ENCODE results near the gene SLC25A6. TPM values are rescaled to one million over a fixed set of nuclear protein-coding genes. Genes with fewer than 3 reads are reported as not detected.

Gene SLC25A6
- polyA plus RNA-seq, 1 donor (not counting 4 experiments of a cell fraction or from before 2014, with no cell fraction given): 179 TPM

DNA sequence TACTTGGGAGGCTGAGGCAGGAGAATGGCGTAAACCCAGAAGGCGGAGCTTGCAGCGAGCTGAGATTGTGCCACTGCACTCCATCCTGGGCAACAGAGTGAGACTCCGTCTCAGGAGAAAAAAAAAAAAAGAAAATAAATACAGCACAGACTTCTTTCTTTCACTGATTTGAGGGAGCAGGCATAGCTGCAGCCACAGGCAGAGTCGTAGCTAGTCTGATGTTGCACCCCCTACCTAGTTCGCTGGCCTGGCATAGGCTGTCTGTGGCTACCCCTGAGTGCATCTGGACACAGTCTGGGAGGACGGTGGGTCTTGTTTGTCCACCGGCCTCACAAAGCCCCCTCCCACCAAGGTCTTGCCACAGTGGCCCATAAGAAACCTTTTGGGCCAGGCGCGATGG lies 33.9 kb downstream of the SLC25A6 start:
- Histone ChIP-seq H2AFZ (ENCODE audit: control insufficient read depth, low read length) (no peak overlapping the region), H3K36me3 (ENCODE audit: control insufficient read depth in 2 of 2, extremely low read depth in 1 of 2, insufficient read depth in 2 of 2, low read length in 2 of 2) (no peaks in the 10 kb centered on the region), H3K9me3 (ENCODE audit: control insufficient read depth, low read depth, low read length) (no peaks in the 10 kb centered on the region), H3K4me2 (ENCODE audit: control insufficient read depth, extremely low read depth, insufficient read depth, low read depth, low read length) (no peak overlapping the region), H3K9ac (ENCODE audit: control insufficient read depth, extremely low read depth, insufficient read depth, low read length) (no peak overlapping the region), H3K4me3 (ENCODE audit: control insufficient read depth in 2 of 3, extremely low read depth in 1 of 3, insufficient read depth in 2 of 3, low read depth in 1 of 3, low read length in 3 of 3) (no peak overlapping the region), H4K20me1 (ENCODE audit: control insufficient read depth, extremely low read depth, insufficient read depth, low read length) (no peaks in the 10 kb centered on the region), H3K27me3 (ENCODE audit: control insufficient read depth, extremely low read depth, insufficient read depth, low read length) (no peaks in the 10 kb centered on the region), H3K79me2 (ENCODE audit: control insufficient read depth, insufficient read depth, low read length) (no peaks in the 10 kb centered on the region), H3K27ac (ENCODE audit: control insufficient read depth, insufficient read depth, low read length) (no peak overlapping the region), H3K4me1 (ENCODE audit: control insufficient read depth, extremely low read depth, insufficient read depth, low read length) (no peaks in the 10 kb centered on the region), H3K9me1 (ENCODE audit: control insufficient read depth, extremely low read depth, insufficient read depth, low read length) (no peaks in the 10 kb centered on the region)
- no peak for DNase-seq (ENCODE audit: low read depth, low spot score)
- FAIRE-seq: no peak
- dilution Hi-C loops (cut with MboI; ENCODE audit: extremely low pct_ligation_motif_present, low sequenced_read_pairs): no loop called here
- TF ChIP-seq EZH2 (IDR thresholded peaks at IDR 0.05; ENCODE audit: low read length): no peak
- TF ChIP-seq, protein P1, sequence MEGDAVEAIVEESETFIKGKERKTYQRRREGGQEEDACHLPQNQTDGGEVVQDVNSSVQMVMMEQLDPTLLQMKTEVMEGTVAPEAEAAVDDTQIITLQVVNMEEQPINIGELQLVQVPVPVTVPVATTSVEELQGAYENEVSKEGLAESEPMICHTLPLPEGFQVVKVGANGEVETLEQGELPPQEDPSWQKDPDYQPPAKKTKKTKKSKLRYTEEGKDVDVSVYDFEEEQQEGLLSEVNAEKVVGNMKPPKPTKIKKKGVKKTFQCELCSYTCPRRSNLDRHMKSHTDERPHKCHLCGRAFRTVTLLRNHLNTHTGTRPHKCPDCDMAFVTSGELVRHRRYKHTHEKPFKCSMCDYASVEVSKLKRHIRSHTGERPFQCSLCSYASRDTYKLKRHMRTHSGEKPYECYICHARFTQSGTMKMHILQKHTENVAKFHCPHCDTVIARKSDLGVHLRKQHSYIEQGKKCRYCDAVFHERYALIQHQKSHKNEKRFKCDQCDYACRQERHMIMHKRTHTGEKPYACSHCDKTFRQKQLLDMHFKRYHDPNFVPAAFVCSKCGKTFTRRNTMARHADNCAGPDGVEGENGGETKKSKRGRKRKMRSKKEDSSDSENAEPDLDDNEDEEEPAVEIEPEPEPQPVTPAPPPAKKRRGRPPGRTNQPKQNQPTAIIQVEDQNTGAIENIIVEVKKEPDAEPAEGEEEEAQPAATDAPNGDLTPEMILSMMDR (optimal IDR thresholded peaks at IDR 0.05 in 1 of 3, IDR thresholded peaks at IDR 0.05 in 1 of 3, conservative IDR thresholded peaks at IDR 0.05 in 1 of 3; ENCODE audit: extremely low read depth in 1 of 3, insufficient read depth in 2 of 3, low read length in 3 of 3): no peak

DNA sequence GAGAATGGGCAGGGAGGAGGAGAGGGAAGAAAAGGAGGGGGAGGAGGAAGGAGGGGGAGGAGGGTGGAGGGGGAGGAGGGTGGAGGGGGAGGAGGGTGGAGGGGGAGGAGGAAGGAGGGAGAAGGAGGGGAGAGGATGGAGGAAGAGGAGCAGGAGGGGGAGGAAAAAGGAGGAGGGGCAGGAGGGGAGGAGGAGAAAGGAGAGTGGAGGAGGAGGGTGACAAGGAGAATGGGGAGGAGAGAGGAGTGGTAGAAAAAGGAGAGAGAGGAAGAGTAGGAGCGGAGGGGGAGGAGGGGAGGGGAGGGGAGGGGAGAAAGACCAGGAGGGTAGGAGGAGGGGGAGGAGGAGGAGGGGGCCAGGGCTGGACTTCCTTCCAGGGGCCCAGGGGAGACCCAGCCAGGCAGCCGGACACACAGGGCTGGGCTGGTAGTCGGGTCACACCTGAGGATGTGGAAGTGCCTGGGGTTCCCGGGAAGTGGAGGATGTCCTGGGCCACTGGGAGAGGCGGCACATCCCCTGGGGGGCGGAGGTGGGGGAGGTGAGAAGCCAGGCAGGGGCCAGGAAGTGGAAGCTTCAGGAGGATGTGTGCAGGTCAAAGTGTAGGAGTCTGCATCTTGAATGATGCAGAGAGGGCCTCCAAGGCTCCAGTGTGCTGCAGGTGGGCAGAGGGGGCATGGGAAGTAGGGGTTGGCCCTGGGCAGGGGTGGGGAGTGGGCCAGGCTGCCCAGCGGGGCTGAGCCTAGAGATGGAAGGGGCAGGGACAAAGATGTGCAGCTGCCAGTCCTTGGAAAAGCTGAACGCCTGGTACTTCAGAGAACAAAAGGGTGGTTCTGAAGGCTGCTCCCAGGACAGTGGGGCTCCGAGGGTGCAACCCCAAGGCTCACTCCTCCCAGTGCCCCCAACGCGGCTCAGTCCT lies 36.5 kb downstream of the SLC25A6 start:
- Histone ChIP-seq H3K79me2 (ENCODE audit: control insufficient read depth, insufficient read depth, low read length) (no peaks in the 10 kb centered on the region), H3K27me3 (ENCODE audit: control insufficient read depth, extremely low read depth, insufficient read depth, low read length) (no peaks in the 10 kb centered on the region), H3K9me3 (ENCODE audit: control insufficient read depth, low read depth, low read length) (no peaks in the 10 kb centered on the region), H4K20me1 (ENCODE audit: control insufficient read depth, extremely low read depth, insufficient read depth, low read length) (no peaks in the 10 kb centered on the region), H3K4me3 (ENCODE audit: control insufficient read depth in 2 of 3, extremely low read depth in 1 of 3, insufficient read depth in 2 of 3, low read depth in 1 of 3, low read length in 3 of 3) (no peak overlapping the region), H3K9ac (ENCODE audit: control insufficient read depth, extremely low read depth, insufficient read depth, low read length) (no peak overlapping the region), H2AFZ (ENCODE audit: control insufficient read depth, low read length) (no peak overlapping the region), H3K27ac (ENCODE audit: control insufficient read depth, insufficient read depth, low read length) (no peak overlapping the region), H3K4me1 (ENCODE audit: control insufficient read depth, extremely low read depth, insufficient read depth, low read length) (no peaks in the 10 kb centered on the region), H3K36me3 (ENCODE audit: control insufficient read depth in 2 of 2, extremely low read depth in 1 of 2, insufficient read depth in 2 of 2, low read length in 2 of 2) (no peaks in the 10 kb centered on the region), H3K9me1 (ENCODE audit: control insufficient read depth, extremely low read depth, insufficient read depth, low read length) (no peaks in the 10 kb centered on the region), H3K4me2 (ENCODE audit: control insufficient read depth, extremely low read depth, insufficient read depth, low read depth, low read length) (no peak overlapping the region)
- FAIRE-seq: no peak
- TF ChIP-seq, protein P1 (optimal IDR thresholded peaks at IDR 0.05 in 1 of 3, IDR thresholded peaks at IDR 0.05 in 1 of 3, conservative IDR thresholded peaks at IDR 0.05 in 1 of 3; ENCODE audit: extremely low read depth in 1 of 3, insufficient read depth in 2 of 3, low read length in 3 of 3): no peak
- no peak for TF ChIP-seq EZH2 (IDR thresholded peaks at IDR 0.05; ENCODE audit: low read length)
- no peak for DNase-seq (ENCODE audit: low read depth, low spot score)
- dilution Hi-C loops (cut with MboI; ENCODE audit: extremely low pct_ligation_motif_present, low sequenced_read_pairs): no loop called here

All from keratinocyte (primary cell).